ENCODE data around the gene ENTPD5. TPM values are rescaled to one million over a fixed set of nuclear protein-coding genes. Genes with fewer than 3 reads are reported as not detected.

ENTPD5 gene
- total RNA-seq (1 to 10 TPM; 7.6 to 8.7 (median 7.9) TPM), polyA plus RNA-seq (5.7 TPM)
- long read RNA-seq, donor 1, full-length matches to known transcripts: 3 of 18 reads
- long read RNA-seq, donor 1, partial matches to known transcripts: 2 of 18 reads
- long read RNA-seq, donor 1, other reads (novel, unspliced or antisense): 13 of 18 reads
- long read RNA-seq, donor 2: 0 reads
- long read RNA-seq, donor 3, full-length matches to known transcripts: 4 of 24 reads
- long read RNA-seq, donor 3, partial matches to known transcripts: 0 of 24 reads
- long read RNA-seq, donor 3, other reads (novel, unspliced or antisense): 20 of 24 reads
- long read RNA-seq, donor 4, partial matches to known transcripts: 0 of 1 reads
- long read RNA-seq, donor 4, other reads (novel, unspliced or antisense): 1 of 1 reads

DNA sequence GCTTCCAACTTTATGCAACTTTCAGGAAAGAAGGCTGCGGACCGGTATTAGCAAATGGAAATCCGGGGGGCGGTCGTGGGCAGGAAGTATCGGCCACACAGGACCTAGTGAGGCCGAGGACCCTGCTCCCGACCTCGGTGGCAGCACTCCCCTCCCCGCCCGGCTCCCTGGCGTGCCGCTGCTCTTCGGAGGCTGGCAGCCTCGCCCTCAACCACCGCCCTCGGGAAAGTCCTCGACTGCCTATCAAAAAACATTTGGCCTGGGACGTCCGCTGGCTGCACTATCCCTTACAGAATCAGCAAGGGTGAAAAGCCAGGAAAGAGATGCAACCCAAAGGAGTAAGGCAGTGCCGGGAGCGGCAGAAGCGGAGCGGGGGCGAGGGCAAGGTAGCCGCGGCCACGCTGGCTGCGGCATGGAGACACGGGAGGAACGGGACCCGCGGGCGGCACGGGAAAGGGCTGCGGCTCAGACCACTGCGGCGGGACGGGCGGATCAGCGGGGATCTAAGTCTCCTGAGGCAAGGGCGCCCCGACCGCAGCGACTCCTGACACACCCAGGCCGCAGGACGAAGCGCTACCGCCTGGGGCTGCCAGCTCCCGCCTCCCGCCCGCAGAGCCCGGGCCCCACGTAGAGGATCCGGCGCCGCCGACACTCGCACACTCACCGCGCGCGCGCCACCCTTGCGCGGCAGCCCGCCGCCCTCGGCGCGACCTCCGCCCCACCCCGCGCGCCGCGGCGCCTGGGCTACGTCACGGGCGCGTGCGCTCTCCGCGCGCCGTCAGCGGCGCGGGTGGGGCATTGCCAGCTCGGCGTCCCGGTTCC is at the start of gene ENTPD5, which contains the start of gene BBOF1:
Gene ENTPD5, minus strand, starts transcription at position 703 of the 822 bp plus-strand sequence. CDS start 31,186 bp downstream, outside the sequence.
Gene BBOF1, plus strand, starts transcription at position 764 of the 822 bp plus-strand sequence. CDS start 130 bp downstream, outside the sequence.
- intact Hi-C loops (cut with DNase I): no loop called here
- no peaks in the 10 kb centered on the region for H3K27me3 ChIP-seq (ENCODE audit: control insufficient read depth, insufficient read depth)
- peak; percentile 90 to 96 (median 95) for DNase-seq
- no peaks in the 10 kb centered on the region for H3K9me3 ChIP-seq (ENCODE audit: control insufficient read depth, low read length)
- H3K4me3 ChIP-seq (ENCODE audit: low read length): peak within 1 kb of the TSS; percentile 52
- no peaks in the 10 kb centered on the region for H3K4me1 ChIP-seq (ENCODE audit: control insufficient read depth, insufficient read depth, low read length)
- under 1% methylated on average over 93 of the region's 93 CpGs for WGBS
- H3K27ac ChIP-seq (ENCODE audit: low read length): peak within 1 kb of the TSS; percentile 89
- peak; percentile 99 for ATAC-seq

DNA sequence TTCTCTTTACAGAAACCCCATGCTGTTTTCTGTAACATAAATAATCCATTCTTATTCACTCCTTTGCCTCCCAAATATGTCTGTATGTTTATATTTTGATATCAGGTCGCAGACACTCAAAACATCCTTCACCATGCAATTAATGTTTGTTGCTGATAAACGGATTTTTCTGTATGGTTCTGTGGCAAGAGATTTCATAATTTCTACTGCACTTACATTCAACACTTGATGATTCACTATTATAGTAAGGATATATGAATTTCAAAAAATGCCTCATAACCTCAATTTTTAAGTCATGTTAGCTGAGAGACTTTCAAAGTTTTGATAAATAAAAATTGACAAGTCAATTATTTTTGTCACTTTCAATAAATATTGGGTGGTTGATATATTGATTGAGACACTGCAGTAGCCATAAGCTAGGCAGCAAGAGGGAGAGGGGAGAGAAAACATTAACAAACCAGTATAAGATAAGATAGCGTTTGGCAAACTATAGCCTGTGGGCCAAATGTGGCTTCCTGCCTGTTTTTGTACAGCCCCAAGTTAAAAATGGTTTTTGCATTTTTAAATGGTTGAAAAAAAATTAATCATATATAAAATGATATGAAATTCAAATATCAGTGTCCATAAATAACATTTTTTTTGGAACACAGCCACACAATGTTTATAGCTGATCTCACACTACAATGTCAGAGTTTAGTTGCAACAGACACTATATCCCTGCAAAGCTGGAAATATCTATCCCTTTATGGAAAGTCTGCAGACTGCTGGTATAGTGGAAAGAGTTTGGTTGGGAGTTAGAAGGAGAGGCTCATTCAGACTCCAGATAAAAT is 46.9 kb upstream of the ENTPD5 start:
- no peaks in the 10 kb centered on the region for H3K27me3 ChIP-seq (ENCODE audit: control insufficient read depth, insufficient read depth)
- ATAC-seq: no peak
- H3K9me3 ChIP-seq (ENCODE audit: control insufficient read depth, low read length): no peaks in the 10 kb centered on the region
- no peak for DNase-seq
- no peak overlapping the region for H3K4me3 ChIP-seq (ENCODE audit: low read length)
- intact Hi-C loops (cut with DNase I): no loop called here
- no peak overlapping the region for H3K27ac ChIP-seq (ENCODE audit: low read length)
- whole genome bisulfite sequencing: 59% methylated on average over 3 of the region's 3 CpGs
- no peaks in the 10 kb centered on the region for H3K4me1 ChIP-seq (ENCODE audit: control insufficient read depth, insufficient read depth, low read length)

DNA sequence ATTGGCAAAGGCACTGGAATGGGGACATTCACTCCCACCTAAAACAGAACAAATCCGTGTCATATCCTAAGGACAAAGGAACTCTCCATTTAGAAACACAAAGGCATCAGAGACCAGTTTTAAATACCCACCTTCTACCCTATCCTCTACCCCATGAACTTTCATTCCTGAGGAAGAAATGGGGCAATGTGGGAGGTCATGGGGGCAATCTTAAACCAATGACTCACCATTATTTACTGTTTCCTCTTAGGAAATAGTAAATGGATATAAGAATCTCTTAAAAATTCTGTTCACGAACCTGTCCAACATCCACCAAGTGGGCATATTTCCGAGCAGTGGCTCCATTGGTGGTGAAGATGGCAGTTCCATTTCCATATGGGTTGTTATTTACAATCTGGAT is 45.8 kb upstream of the ENTPD5 start:
- Histone ChIP-seq H3K4me1 (ENCODE audit: control insufficient read depth, insufficient read depth, low read length) (no peaks in the 10 kb centered on the region), H3K27ac (ENCODE audit: low read length) (no peak overlapping the region), H3K9me3 (ENCODE audit: control insufficient read depth, low read length) (no peaks in the 10 kb centered on the region), H3K27me3 (ENCODE audit: control insufficient read depth, insufficient read depth) (no peaks in the 10 kb centered on the region), H3K4me3 (ENCODE audit: low read length) (no peak overlapping the region)
- DNase-seq (no peak), ATAC-seq (no peak)
- WGBS: 89% methylated on average over 3 of the region's 3 CpGs
- intact Hi-C loops (cut with DNase I): no loop called here

DNA sequence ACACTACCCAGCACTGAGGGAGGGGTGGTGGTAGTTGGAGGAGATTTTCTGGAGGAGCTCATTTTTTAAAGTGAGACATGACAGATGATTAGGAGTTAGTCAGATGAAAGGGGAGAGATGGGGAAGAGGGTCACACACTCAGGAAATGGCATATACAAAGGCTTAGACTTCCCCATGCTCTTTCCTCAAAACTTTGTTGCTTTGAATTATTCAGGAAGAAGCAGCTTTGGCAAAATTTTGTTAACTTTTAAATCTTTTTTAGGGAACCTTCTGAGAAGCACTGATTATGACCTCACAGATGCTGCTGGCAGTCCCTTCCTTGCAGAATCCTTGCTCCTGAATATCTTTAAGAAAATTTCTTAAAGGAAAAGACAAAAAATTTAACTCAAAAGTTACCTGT is 45.3 kb upstream of the ENTPD5 start:
- Histone ChIP-seq H3K9me3 (ENCODE audit: control insufficient read depth, low read length) (no peaks in the 10 kb centered on the region), H3K27me3 (ENCODE audit: control insufficient read depth, insufficient read depth) (no peaks in the 10 kb centered on the region), H3K4me3 (ENCODE audit: low read length) (no peak overlapping the region), H3K27ac (ENCODE audit: low read length) (no peak overlapping the region), H3K4me1 (ENCODE audit: control insufficient read depth, insufficient read depth, low read length) (no peaks in the 10 kb centered on the region)
- DNase-seq: no peak
- intact Hi-C loops (cut with DNase I): no loop called here
- no peak for ATAC-seq

GRCh38 chr14:74062809-74063150 is 43.7 kb upstream of the ENTPD5 start:
- 89% methylated on average over 2 of the region's 2 CpGs for WGBS
- Histone ChIP-seq H3K27me3 (ENCODE audit: control insufficient read depth, insufficient read depth) (no peaks in the 10 kb centered on the region), H3K9me3 (ENCODE audit: control insufficient read depth, low read length) (no peaks in the 10 kb centered on the region), H3K4me1 (ENCODE audit: control insufficient read depth, insufficient read depth, low read length) (no peaks in the 10 kb centered on the region), H3K27ac (ENCODE audit: low read length) (no peak overlapping the region), H3K4me3 (ENCODE audit: low read length) (no peak overlapping the region)
- ATAC-seq: no peak
- intact Hi-C loops (cut with DNase I): no loop called here
- DNase-seq: no peak

- no peaks in the 10 kb centered on the region for H3K4me1 ChIP-seq (ENCODE audit: control insufficient read depth, insufficient read depth, low read length)
- intact Hi-C loops (cut with DNase I): no loop called here
- H3K27ac ChIP-seq (ENCODE audit: low read length): no peak overlapping the region
- DNase-seq (no peak), ATAC-seq (no peak)
- H3K27me3 ChIP-seq (ENCODE audit: control insufficient read depth, insufficient read depth): no peaks in the 10 kb centered on the region
- WGBS: 58% methylated on average over 3 of the region's 3 CpGs
- no peaks in the 10 kb centered on the region for H3K9me3 ChIP-seq (ENCODE audit: control insufficient read depth, low read length)
- no peak overlapping the region for H3K4me3 ChIP-seq (ENCODE audit: low read length)
These were observed 30.9 kb upstream of the ENTPD5 start for GRCh38 chr14:74049876-74050495.

GRCh38 chr14:74048281-74048680 is 29.2 kb upstream of the ENTPD5 start:
- Histone ChIP-seq H3K4me3 (ENCODE audit: low read length) (no peak overlapping the region), H3K27ac (ENCODE audit: low read length) (no peak overlapping the region), H3K4me1 (ENCODE audit: control insufficient read depth, insufficient read depth, low read length) (no peaks in the 10 kb centered on the region), H3K27me3 (ENCODE audit: control insufficient read depth, insufficient read depth) (no peaks in the 10 kb centered on the region), H3K9me3 (ENCODE audit: control insufficient read depth, low read length) (no peaks in the 10 kb centered on the region)
- 59% methylated on average over 3 of the region's 3 CpGs for WGBS
- DNase-seq (no peak), ATAC-seq (no peak)
- intact Hi-C loops (cut with DNase I): no loop called here

DNA sequence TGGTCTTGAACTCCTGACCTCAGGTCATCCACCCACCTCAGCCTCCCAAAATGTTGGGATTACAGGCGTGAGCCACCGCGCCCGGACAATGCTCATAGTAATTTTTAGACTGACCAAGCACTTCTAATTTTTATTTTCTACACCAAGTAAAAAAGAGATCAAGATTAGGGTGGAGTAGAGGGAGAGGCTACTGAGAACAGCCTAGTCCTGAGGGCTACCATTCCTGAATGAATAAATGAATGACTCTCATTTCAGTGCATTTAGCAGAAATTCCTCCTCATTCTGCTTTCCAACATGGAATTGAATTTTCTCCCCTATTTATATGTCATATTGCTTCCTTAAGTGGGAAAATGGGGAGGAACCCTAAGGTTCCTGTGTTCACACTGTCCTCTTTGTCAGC is 26.4 kb upstream of the ENTPD5 start:
- no peak for DNase-seq
- 96% methylated on average over 4 of the region's 4 CpGs for WGBS
- Histone ChIP-seq H3K9me3 (ENCODE audit: control insufficient read depth, low read length) (no peaks in the 10 kb centered on the region), H3K27ac (ENCODE audit: low read length) (no peak overlapping the region), H3K27me3 (ENCODE audit: control insufficient read depth, insufficient read depth) (no peaks in the 10 kb centered on the region), H3K4me1 (ENCODE audit: control insufficient read depth, insufficient read depth, low read length) (no peaks in the 10 kb centered on the region), H3K4me3 (ENCODE audit: low read length) (no peak overlapping the region)
- intact Hi-C loops (cut with DNase I): no loop called here
- ATAC-seq: no peak

DNA sequence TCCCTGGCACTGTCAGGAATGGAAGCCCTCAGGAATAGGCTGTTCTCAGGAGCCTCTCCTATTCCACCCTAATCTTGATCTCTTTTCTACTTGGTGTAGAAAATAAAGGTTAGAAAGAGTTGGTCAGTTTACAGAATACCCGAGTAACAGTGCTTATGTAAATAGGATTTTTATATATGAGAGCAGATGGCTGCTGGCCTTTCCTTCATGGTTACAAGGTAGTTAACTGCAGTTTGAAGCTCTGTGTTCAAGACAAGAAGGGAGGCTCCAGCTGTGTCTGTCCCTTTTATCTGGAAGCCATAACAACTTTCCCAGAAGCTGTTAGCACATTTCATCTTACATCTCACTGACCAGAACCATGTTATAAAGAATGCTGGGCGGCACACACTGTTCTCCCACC is 23.2 kb upstream of the ENTPD5 start:
- no peaks in the 10 kb centered on the region for H3K9me3 ChIP-seq (ENCODE audit: control insufficient read depth, low read length)
- WGBS: 49% methylated on average over 2 of the region's 2 CpGs
- no peak overlapping the region for H3K27ac ChIP-seq (ENCODE audit: low read length)
- no peak overlapping the region for H3K4me3 ChIP-seq (ENCODE audit: low read length)
- DNase-seq: no peak
- ATAC-seq: no peak
- intact Hi-C loops (cut with DNase I): no loop called here
- no peaks in the 10 kb centered on the region for H3K4me1 ChIP-seq (ENCODE audit: control insufficient read depth, insufficient read depth, low read length)
- no peaks in the 10 kb centered on the region for H3K27me3 ChIP-seq (ENCODE audit: control insufficient read depth, insufficient read depth)

GRCh38 chr14:74038020-74038859 is 19.2 kb upstream of the ENTPD5 start:
- Histone ChIP-seq H3K27me3 (ENCODE audit: control insufficient read depth, insufficient read depth) (no peaks in the 10 kb centered on the region), H3K4me3 (ENCODE audit: low read length) (no peak overlapping the region), H3K27ac (ENCODE audit: low read length) (no peak overlapping the region), H3K9me3 (ENCODE audit: control insufficient read depth, low read length) (no peaks in the 10 kb centered on the region), H3K4me1 (ENCODE audit: control insufficient read depth, insufficient read depth, low read length) (no peaks in the 10 kb centered on the region)
- 67% methylated on average over 3 of the region's 3 CpGs for WGBS
- ATAC-seq (no peak), DNase-seq (no peak)
- intact Hi-C loops (cut with DNase I): no loop called here

Data from right cardiac atrium (tissue), 5 donors.